ENCODE results near the gene GLI2. TPM values are rescaled to one million over a fixed set of nuclear protein-coding genes. Genes with fewer than 3 reads are reported as not detected.

GLI2 gene
- total RNA-seq, 1 donor from 2014 or later: 23.1 TPM

GRCh38 chr2:120703330-120703994, 32.2 kb upstream of the GLI2 start:
- Histone ChIP-seq H3K27ac (no peak overlapping the region), H3K27me3 (no peaks in the 10 kb centered on the region), H3K36me3 (no peaks in the 10 kb centered on the region), H3K4me3 (no peak overlapping the region), H3K4me1 (no peaks in the 10 kb centered on the region), H3K9me3 (no peaks in the 10 kb centered on the region)
- intact Hi-C loops (cut with DNase I): loop anchor here (5.0 kb wide), 1 partner anchor 239 kb away; no protein-coding TSS in a partner anchor
- TF ChIP-seq CTCF (IDR thresholded peaks at IDR 0.05): no peak
- no peak for DNase-seq (ENCODE audit: low spot score in 2 of 2)

GRCh38 chr2:120704696-120705095, 31.0 kb upstream of the GLI2 start:
- Histone ChIP-seq H3K4me3 (no peak overlapping the region), H3K27me3 (no peaks in the 10 kb centered on the region), H3K36me3 (no peaks in the 10 kb centered on the region), H3K4me1 (no peaks in the 10 kb centered on the region), H3K27ac (no peak overlapping the region), H3K9me3 (no peaks in the 10 kb centered on the region)
- TF ChIP-seq CTCF (IDR thresholded peaks at IDR 0.05): no peak
- no peak for DNase-seq (ENCODE audit: low spot score in 2 of 2)
- intact Hi-C loops (cut with DNase I): loop anchor here (5.0 kb wide), 1 partner anchor 238 kb away; no protein-coding TSS in a partner anchor

- Histone ChIP-seq H3K27ac (no peak overlapping the region), H3K4me3 (no peak overlapping the region), H3K27me3 (no peaks in the 10 kb centered on the region), H3K4me1 (no peaks in the 10 kb centered on the region), H3K9me3 (no peaks in the 10 kb centered on the region), H3K36me3 (no peaks in the 10 kb centered on the region)
- no peak for DNase-seq (ENCODE audit: low spot score in 2 of 2)
- intact Hi-C loops (cut with DNase I): no loop called here
- no peak for TF ChIP-seq CTCF (IDR thresholded peaks at IDR 0.05)
Measured at GRCh38 chr2:120707816-120708215, 27.9 kb upstream of the GLI2 start.

GRCh38 chr2:120708944-120709607, 26.6 kb upstream of the GLI2 start:
- Histone ChIP-seq H3K27me3 (no peaks in the 10 kb centered on the region), H3K4me1 (no peaks in the 10 kb centered on the region), H3K36me3 (no peaks in the 10 kb centered on the region), H3K27ac (no peak overlapping the region), H3K9me3 (no peaks in the 10 kb centered on the region), H3K4me3 (no peak overlapping the region)
- intact Hi-C loops (cut with DNase I): no loop called here
- TF ChIP-seq CTCF (IDR thresholded peaks at IDR 0.05): no peak
- no peak for DNase-seq (ENCODE audit: low spot score in 2 of 2)

- H3K4me1 ChIP-seq: no peaks in the 10 kb centered on the region
- no peak for DNase-seq (ENCODE audit: low spot score in 2 of 2)
- H3K27ac ChIP-seq: no peak overlapping the region
- TF ChIP-seq CTCF (IDR thresholded peaks at IDR 0.05): no peak
- H3K9me3 ChIP-seq: no peaks in the 10 kb centered on the region
- H3K27me3 ChIP-seq: no peaks in the 10 kb centered on the region
- intact Hi-C loops (cut with DNase I): no loop called here
- H3K36me3 ChIP-seq: no peaks in the 10 kb centered on the region
- H3K4me3 ChIP-seq: no peak overlapping the region
Measured at GRCh38 chr2:120709608-120710041, 26.0 kb upstream of the GLI2 start.

Data from ascending aorta (tissue), 2 donors.